ENCODE results near the gene NDUFAF4. TPM values are rescaled to one million over a fixed set of nuclear protein-coding genes. Genes with fewer than 3 reads are reported as not detected.

NDUFAF4 gene
- total and polyA plus RNA-seq, 2 donors (not counting 3 experiments of a cell fraction or from before 2014, with no cell fraction given): 8.8 to 44.6 TPM

DNA sequence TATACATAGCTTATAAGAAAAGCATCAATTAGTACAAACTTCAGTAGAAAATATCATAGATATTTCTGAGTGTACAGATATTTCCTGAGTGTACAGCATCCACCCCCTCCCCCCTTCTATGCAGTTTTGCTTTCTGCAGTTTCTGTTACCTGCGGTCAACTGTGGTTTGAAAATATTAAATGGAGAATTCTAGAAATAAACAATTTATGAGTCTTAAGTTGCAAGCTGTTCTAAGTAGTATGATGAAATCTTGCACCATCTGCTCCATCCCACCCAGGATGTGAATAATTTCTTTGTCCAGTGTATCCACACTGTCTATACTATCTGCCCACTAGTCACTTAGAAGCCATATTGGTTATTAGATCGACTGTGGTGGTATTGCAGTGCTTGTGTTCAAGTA, 44.6 kb downstream of the NDUFAF4 start:
- dilution Hi-C loops (cut with MboI; ENCODE audit: extremely low pct_ligation_motif_present, low sequenced_read_pairs): no loop called here

More for the DNA sequence above, 44.6 kb downstream of the NDUFAF4 start:
- ChIA-PET POLR2A (no interaction called here), CTCF (no interaction called here)
- Histone ChIP-seq H3K9me3 (replicated peaks; ENCODE audit: control insufficient read depth, insufficient read depth, low read length) (no peaks in the 10 kb centered on the region), H3K4me3 (replicated peaks in 1 of 3; ENCODE audit: insufficient read depth in 1 of 3, low read depth in 1 of 3, low read length in 3 of 3) (no peak overlapping the region), H3K4me2 (ENCODE audit: insufficient read depth, low read length) (no peak overlapping the region), H3K9me1 (replicated peaks; ENCODE audit: control insufficient read depth, extremely low read depth, insufficient read depth, low read length) (no peaks in the 10 kb centered on the region), H3K79me2 (ENCODE audit: control insufficient read depth, insufficient read depth, low read length) (no peaks in the 10 kb centered on the region), H3K4me1 (ENCODE audit: control insufficient read depth, extremely low read depth, insufficient read depth, low read length) (no peaks in the 10 kb centered on the region), H3K9ac (replicated peaks; ENCODE audit: extremely low read depth, insufficient read depth, low read length) (no peak overlapping the region), H2AFZ (ENCODE audit: low read depth, low read length) (no peak overlapping the region), H4K20me1 (replicated peaks; ENCODE audit: control insufficient read depth, extremely low read depth, insufficient read depth, low read length) (no peaks in the 10 kb centered on the region), H3K36me3 (ENCODE audit: control insufficient read depth in 2 of 2, extremely low read depth in 1 of 2, insufficient read depth in 2 of 2, low read length in 2 of 2) (no peaks in the 10 kb centered on the region), H3K27me3 (ENCODE audit: control insufficient read depth in 2 of 2, insufficient read depth in 2 of 2, low read length in 2 of 2) (no peaks in the 10 kb centered on the region), H3K27ac (ENCODE audit: insufficient read depth, low read depth, low read length) (no peak overlapping the region)
- no TSS peak for BruUV-seq (replicated peaks)
- FAIRE-seq (no peak), DNase-seq (ENCODE audit: low read depth, low spot score) (no peak)
- TF ChIP-seq GATA2 (IDR thresholded peaks at IDR 0.05; ENCODE audit: insufficient read depth, insufficient read length, low read depth, low read length) (no peak), JUN (IDR thresholded peaks at IDR 0.05; ENCODE audit: borderline replicate concordance, insufficient read depth, insufficient read length, low read depth) (no peak), MYC (IDR thresholded peaks at IDR 0.05; ENCODE audit: low read depth, low read length) (no peak), POLR2A (IDR thresholded peaks at IDR 0.05; ENCODE audit: low read depth, low read length) (no peak), EZH2 (IDR thresholded peaks at IDR 0.05; ENCODE audit: borderline replicate concordance, low read depth, low read length, severe bottlenecking) (no peak), POLR2AphosphoS5 (IDR thresholded peaks at IDR 0.05; ENCODE audit: insufficient read depth, low read depth, low read length) (no peak), FOS (IDR thresholded peaks at IDR 0.05; ENCODE audit: borderline replicate concordance, insufficient read depth, low read length) (no peak)
- TF ChIP-seq, protein P1, sequence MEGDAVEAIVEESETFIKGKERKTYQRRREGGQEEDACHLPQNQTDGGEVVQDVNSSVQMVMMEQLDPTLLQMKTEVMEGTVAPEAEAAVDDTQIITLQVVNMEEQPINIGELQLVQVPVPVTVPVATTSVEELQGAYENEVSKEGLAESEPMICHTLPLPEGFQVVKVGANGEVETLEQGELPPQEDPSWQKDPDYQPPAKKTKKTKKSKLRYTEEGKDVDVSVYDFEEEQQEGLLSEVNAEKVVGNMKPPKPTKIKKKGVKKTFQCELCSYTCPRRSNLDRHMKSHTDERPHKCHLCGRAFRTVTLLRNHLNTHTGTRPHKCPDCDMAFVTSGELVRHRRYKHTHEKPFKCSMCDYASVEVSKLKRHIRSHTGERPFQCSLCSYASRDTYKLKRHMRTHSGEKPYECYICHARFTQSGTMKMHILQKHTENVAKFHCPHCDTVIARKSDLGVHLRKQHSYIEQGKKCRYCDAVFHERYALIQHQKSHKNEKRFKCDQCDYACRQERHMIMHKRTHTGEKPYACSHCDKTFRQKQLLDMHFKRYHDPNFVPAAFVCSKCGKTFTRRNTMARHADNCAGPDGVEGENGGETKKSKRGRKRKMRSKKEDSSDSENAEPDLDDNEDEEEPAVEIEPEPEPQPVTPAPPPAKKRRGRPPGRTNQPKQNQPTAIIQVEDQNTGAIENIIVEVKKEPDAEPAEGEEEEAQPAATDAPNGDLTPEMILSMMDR (IDR thresholded peaks at IDR 0.05; ENCODE audit: extremely low read depth in 1 of 2, insufficient read depth in 1 of 2, low read depth in 1 of 2, low read length in 2 of 2): no peak
- TF ChIP-seq, protein P2, sequence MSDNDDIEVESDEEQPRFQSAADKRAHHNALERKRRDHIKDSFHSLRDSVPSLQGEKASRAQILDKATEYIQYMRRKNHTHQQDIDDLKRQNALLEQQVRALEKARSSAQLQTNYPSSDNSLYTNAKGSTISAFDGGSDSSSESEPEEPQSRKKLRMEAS (IDR thresholded peaks at IDR 0.05; ENCODE audit: insufficient read depth, insufficient read length): no peak
- intact Hi-C loops (cut with micrococcal nuclease): no loop called here

All from endothelial cell of umbilical vein (primary cell).